H1 (cell line): ENCODE data around the gene DKK3. TPM values are rescaled to one million over a fixed set of nuclear protein-coding genes. Genes with fewer than 3 reads are reported as not detected.

Experiments used
- CHD2 ChIP-seq: IDR thresholded peaks from 2 replicates; pipeline ENCODE4 v1.6.1; 2012; ENCODE audit warnings: low read length, improper control_type of control experiment
- CHD7 ChIP-seq: fragments of 300-600 bp; sonication (generic); IDR thresholded peaks from 2 replicates; pipeline ENCODE4 v1.7.1; 2012; ENCODE audit warnings: low read length, moderate library complexity, mild to moderate bottlenecking, inconsistent platforms; ENCODE audit not compliant: insufficient replicate concordance
- CREB1 ChIP-seq: IDR thresholded peaks from 2 replicates; pipeline ENCODE4 v1.6.1; 2012; ENCODE audit warnings: inconsistent platforms
- EGR1 ChIP-seq: IDR thresholded peaks from 2 replicates; pipeline ENCODE4 v1.6.1; 2011; ENCODE audit warnings: low read depth, low read length, borderline replicate concordance
- GTF2F1 ChIP-seq: IDR thresholded peaks from 2 replicates; pipeline ENCODE4 v1.6.1; 2012; ENCODE audit warnings: low read depth, low read length, improper control_type of control experiment, borderline replicate concordance
- RFX5 ChIP-seq: IDR thresholded peaks from 2 replicates; pipeline ENCODE4 v1.6.1; 2011; ENCODE audit warnings: low read depth, low read length, improper control_type of control experiment, borderline replicate concordance
- SP2 ChIP-seq: IDR thresholded peaks from 2 replicates; pipeline ENCODE4 v1.6.1; 2012; ENCODE audit warnings: mild to moderate bottlenecking, low read length, inconsistent platforms
- polyA plus RNA-seq, 7 experiments: library from polyadenylated mRNA; depleted of rRNA in 3 of 7; stranded (reverse) in 5 of 7; unstranded in 2 of 7; fragments of >200 nt in 5 of 7; fragments of 200-250 nt in 2 of 7; gene quantifications; 1 replicate in 5 of 7; 2 replicates in 1 of 7; 4 replicates in 1 of 7; pipeline versions ENCODE4 v1.2.1 to v1.2.3, GENCODE V29; 2011 to 2013; ENCODE audit warnings: missing spikeins in 2 of 7, mixed read lengths in 2 of 7
- total RNA-seq: library from RNA; stranded (reverse); fragmentation: NEBNext Ultra II Directional; extraction: Animal tissue kit (Norgen Biotek cat#: 25700); gene quantifications from 2 replicates; pipeline ENCODE4 v1.2.1, GENCODE V29; 2021

The DKK3 gene
- total and polyA plus RNA-seq, 2 of the 8 experiments (the other 6 are each of a cell fraction or from before 2014, with no cell fraction given): 30.0 to 40.1 TPM

GRCh38 chr11:11988099-11988651, 20.3 kb downstream of the DKK3 start (continued):
- TF ChIP-seq RFX5 (no peak), CHD7 (no peak), EGR1 (no peak), SP2 (no peak), GTF2F1 (no peak), CHD2 (no peak), CREB1 (no peak)
